Neural cell (in vitro differentiated cells): ENCODE data around the gene DNAI4.

ENCODE experiments used
- CTCF ChIP-seq: fragments of 450-650 bp; IDR thresholded peaks from 2 replicates; pipeline ENCODE4 v1.5.1; 2014; ENCODE audit warnings: antibody characterized with exemption, mild to moderate bottlenecking, moderate library complexity; ENCODE audit not compliant: poor library complexity, severe bottlenecking
- EP300 ChIP-seq: fragments of 450-650 bp; conservative IDR thresholded peaks from 2 replicates; pipeline ENCODE4 v1.6.1; 2014; ENCODE audit warnings: antibody characterized with exemption, mild to moderate bottlenecking, moderate library complexity; ENCODE audit not compliant: poor library complexity, severe bottlenecking
- EZH2 ChIP-seq: fragments of 200-600, 300-800 bp; shearing (Covaris generic), sonication (generic); IDR thresholded peaks from 2 replicates; pipeline ENCODE4 v1.6.1; 2014; ENCODE audit warnings: antibody characterized with exemption, low read length, borderline replicate concordance, mild to moderate bottlenecking; ENCODE audit not compliant: insufficient read depth, poor library complexity, severe bottlenecking
- MXI1 ChIP-seq: fragments of 450-650 bp; conservative IDR thresholded peaks from 2 replicates; pipeline ENCODE4 v1.6.1; 2014; ENCODE audit warnings: antibody characterized with exemption, mild to moderate bottlenecking; ENCODE audit not compliant: poor library complexity, severe bottlenecking
- POLR2AphosphoS5 ChIP-seq: IDR thresholded peaks from 2 replicates; pipeline ENCODE4 v1.6.1; 2012
- SMC3 ChIP-seq: fragments of 450-650 bp; conservative IDR thresholded peaks from 2 replicates; pipeline ENCODE4 v1.6.1; 2014; ENCODE audit warnings: antibody characterized with exemption, mild to moderate bottlenecking, moderate library complexity; ENCODE audit not compliant: poor library complexity

GRCh38 chr1:66937529-66938234 lies 13.0 kb upstream of the DNAI4 start:
- no peak for TF ChIP-seq POLR2AphosphoS5
- no peak for TF ChIP-seq CTCF
- no peak for TF ChIP-seq EP300
- no peak for TF ChIP-seq MXI1
- no peak for TF ChIP-seq SMC3
- no peak for TF ChIP-seq EZH2
